Measurements from ENCODE around the gene SLC16A12. TPM values are rescaled to one million over a fixed set of nuclear protein-coding genes. Genes with fewer than 3 reads are reported as not detected.
"Not testable (repeated sequence)": the region's sequence is repeated elsewhere in the genome, so short reads cannot be mapped to it uniquely, and the experiment has no call there.

SLC16A12 gene
- polyA plus RNA-seq, 1 donor, result 33.3 TPM

DNA sequence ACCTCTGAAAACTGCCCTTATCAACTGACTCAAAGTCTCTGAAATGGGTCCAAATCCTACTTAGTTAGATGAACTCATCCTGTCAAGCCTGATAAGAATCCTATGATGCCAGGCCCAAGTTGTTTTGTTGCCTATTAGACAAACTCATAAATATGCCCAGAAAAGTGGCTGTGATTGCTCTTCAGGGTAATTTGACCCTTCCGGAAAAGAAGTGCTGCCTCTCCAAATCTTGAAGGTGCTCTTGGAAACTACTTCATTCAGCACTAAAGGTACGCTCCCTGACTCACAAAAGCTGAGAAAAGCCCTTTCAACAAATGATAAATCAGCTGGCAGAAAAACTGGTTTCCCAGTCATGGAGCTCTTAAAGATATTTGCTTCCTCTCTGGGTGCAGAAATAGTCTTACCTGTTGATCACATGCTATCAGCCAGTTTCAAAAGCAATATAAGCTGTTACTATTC, 114.3 kb downstream of the SLC16A12 start:
- no peak for DNase-seq

DNA sequence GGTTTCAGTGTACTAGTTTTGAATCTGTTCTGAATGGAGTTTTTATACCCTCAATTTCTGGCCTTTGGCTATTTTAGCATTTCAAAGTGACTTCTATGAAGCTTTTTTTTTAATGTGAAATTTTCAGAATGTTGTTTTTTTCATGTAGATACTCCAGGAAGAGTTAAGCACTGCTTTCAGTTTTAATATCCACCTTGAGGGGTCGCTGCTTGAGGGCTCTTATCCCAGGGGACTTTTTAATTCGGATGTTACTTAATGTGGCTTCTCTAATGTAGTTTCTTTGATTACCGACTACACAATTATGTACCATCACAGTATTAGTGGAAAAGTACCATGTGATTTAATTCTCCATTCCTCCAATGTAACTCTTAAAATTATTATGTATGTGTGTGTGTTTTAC, 115.8 kb downstream of the SLC16A12 start:
- DNase-seq, result no peak

DNA sequence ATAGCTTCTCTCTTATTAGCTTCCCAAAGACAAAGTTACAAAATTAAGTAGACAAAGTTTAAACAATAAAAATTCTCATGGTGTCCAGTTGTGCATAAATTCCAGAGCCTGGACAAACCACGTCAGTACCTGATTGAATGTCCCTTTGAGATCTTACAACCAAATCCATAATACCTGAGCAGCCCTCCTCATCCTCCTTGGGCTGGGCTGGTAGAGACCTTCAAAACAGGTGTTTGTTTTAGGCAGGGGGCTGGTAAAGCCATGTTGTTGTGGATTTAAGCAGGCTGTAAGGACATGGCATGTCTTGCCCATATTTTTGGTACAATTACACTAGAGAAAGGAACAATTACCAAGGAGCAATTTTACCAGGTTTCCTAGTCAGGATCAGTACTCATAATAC, 118.9 kb downstream of the SLC16A12 start:
- no peak for DNase-seq

DNA sequence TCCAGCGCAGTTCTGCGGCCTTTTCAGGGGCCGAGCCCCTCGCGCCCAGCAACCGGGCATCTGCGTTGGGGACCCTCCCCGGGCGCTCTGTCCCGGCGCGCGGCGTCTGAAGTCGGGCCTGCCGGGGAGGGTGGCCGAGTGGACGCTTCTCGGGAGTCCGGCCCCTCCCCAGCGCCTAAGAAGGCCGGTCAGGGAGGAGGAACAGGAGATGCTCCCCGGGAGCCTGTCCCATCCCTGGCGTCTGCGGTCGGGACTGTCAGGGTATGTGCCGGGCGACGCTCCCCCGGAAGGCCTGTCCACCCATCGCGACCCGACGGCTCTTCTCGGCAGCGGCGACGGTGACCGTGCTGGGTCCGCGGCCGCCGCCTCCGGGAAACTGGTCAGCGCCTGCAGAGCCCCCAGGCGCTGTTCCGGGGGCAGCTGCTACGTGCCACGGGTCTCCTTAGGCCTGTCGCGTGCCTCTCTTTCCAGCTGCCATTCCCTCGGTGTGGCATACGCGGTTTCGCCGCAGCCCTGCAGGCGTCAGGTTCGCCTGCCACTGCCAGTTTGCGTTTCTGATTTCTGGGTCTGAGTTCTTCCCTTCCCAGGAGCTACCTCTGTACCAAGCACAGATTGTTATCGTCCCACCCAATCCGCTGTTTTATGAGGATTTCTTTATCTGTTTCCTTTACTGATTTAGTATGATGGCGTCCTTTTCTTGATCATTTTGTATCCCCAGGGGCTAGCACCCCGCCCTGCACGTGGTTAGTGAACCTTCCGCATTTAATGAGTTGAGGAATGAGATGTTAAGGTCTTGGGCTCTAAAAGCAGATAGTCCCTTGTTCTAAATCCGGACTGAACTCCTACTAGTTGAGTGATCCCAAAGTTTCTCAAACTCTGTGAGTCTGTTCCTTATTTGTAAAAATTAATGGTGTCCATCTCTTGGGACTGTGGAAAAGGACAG, 120.2 kb downstream of the SLC16A12 start:
- no peak for DNase-seq

DNA sequence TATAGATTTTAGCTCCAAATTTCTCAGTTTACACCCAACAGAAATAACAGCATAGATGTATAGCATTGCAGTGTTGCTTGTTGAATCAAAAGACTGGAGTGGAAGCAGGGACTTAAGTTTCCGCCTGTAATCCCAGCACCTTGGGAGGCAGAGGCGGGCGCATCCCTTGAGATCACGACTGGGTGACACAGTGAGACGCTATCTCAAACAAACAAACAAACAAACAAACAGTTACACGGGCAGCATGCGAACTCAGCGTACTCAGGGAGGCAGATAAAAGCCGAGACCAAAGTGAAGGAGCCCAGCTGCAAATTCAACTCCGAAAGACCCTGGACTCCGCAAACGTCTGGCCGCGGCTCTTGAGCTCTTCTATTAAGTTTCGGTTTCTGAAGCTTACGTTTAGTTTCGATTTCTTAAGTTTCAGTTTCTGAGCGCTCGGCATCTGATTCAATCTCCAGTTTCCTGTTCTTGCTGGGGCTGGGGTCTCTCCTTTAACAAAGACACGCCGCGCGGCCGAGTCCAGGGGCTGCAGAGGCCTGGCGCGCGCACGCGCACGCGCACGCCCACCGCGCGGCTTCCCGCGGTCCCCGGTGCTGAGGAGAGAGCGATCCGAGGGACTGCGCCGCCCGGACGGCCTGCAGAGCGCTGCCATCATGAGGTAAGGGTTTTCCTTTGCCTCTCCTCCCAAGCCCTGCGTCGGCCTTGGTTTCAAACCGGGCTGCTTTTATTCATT, 121.1 kb downstream of the SLC16A12 start, which contains the start of gene IFIT5:
TSS of gene IFIT5 (plus strand) at position 423 of the 733 bp plus-strand sequence. CDS start at position 654, 231 bp downstream.
- peak; percentile 87 for DNase-seq

DNA sequence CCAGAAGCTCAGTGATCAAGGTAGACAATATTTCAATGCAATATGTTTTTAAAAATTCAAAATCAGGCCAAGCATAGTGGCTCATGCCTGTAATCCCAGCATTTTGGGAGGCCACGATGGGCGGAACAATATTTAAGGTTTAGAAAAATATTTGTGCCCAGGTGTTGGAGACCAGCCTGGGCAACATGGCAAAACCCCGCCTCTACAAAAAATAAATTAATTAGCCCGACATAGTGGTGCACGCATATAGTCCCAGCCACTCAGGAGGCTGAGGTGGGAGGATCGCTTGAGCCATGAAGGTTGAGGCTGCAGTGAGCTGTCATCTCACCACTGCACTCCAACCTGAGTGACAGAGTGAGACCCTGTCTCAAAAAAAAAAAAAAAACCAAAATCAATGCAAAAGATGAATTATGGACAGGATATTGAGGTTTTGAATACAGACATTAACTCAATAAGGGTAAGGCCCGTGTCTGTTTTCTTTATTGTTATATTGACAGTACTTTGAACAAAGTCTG, 121.9 kb downstream of the SLC16A12 start:
- no peak for DNase-seq

DNA sequence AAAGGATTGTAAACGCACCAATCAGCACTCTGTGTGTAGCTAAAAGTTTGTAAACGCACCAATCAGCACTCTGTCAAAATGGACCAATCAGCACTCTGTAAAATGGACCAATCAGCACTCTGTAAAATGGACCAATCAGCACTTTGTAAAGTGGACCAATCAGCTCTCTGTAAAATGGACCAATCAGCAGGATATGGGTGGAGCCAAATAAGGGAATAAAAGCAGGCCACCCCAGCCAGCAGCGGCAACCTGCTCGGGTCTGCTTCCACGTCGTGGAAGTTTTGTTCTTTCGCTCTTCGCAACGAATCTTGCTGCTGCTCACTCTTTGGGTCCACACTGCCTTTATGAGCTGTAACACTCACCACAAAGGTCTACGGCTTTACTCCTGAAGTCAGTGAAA, 123.1 kb downstream of the SLC16A12 start:
- not testable (repeated sequence) for DNase-seq

DNA sequence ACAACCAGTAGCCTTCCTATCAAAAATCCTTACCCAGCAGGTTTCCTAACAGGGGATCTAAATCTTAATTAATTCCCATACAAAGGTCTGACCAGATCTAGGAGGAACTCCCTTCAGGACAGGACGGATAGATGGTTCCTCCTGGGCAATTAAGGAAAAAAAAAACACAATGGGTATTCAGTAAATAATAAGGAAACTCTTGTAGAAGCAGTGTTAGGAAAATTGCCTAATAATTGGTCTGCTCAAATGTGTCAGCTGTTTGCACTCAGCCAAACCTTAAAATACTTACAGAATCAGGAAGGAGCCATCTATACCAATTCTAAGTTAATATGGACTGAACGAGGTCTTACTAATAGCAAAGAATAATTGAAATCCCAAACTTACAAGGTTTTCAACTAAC, 124.3 kb downstream of the SLC16A12 start:
- not testable (repeated sequence) for DNase-seq

DNA sequence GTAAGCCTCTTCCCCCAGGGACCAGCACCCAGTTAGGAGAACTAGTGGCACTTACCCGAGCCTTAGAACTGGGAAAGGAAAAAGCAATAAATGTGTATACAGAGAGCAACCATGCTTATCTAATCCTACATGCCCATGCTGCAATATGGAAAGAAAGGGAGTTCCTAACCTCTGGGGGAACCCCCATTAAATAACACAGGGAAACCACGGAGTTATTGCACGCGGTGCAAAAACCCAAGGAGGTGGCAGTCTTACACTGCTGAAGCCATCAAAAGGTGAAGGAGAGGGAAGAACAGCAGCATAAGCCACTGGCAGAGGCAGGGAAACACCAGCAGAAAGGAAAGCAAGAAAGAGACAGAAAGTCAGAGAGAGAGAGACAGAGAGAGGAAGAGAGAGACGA, 124.8 kb downstream of the SLC16A12 start:
- not testable (repeated sequence) for DNase-seq

DNA sequence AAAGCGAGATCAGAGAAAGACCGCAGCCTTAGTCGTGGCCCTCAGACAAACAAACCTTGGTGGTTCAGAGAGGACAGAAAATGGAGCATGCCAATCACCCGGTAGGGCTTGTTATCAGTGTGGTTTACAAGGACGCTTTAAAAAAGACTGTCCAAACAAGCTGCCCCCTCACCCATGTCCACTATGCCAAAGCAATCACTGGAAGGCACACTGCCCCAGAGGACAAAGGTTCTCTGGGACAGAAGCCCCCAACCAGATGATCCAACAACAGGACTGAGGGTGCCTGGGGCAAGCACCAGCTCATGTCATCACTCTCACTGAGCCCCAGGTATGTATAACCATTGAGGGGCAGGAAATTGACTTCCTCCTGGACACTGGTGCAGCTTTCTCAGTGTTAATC, 126.1 kb downstream of the SLC16A12 start:
- not testable (repeated sequence) for DNase-seq

DNA sequence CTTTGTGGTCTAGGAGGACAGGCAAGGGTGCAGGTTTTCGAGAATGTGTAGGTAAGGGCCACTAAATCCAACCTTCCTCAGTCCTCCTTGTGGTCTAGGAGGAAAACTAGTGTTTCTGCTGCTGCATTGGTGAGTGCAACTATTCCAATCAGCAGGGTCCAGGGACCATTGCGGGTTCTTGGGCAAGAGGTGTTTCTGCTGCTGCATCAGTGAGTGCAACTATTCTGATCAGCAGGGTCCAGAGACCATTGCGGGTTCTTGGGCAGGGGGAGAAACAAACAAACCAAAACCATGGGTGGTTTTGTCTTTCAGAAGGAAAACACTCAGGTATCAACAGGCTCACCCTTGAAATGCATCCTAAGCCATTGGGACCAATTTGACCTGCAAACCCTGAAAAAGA, 127.6 kb downstream of the SLC16A12 start:
- DNase-seq, result not testable (repeated sequence)

DNA sequence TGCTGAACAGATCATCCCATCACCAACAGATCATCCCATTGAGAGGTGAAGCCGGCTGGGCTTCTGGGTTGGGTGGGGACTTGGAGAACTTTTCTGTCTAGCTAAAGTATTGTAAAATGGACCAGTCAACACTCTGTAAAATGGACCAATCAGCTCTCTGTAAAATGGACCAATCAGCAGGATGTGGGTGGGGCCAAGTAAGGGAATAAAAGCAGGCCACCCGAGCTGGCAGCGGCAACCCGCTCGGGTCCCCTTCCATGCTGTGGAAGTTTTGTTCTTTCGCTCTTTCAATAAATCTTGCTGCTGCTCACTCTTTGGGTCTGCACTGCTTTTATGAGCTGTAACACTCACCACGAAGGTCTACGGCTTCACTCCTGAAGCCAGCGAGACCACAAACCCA, 129.2 kb downstream of the SLC16A12 start:
- not testable (repeated sequence) for DNase-seq

DNA sequence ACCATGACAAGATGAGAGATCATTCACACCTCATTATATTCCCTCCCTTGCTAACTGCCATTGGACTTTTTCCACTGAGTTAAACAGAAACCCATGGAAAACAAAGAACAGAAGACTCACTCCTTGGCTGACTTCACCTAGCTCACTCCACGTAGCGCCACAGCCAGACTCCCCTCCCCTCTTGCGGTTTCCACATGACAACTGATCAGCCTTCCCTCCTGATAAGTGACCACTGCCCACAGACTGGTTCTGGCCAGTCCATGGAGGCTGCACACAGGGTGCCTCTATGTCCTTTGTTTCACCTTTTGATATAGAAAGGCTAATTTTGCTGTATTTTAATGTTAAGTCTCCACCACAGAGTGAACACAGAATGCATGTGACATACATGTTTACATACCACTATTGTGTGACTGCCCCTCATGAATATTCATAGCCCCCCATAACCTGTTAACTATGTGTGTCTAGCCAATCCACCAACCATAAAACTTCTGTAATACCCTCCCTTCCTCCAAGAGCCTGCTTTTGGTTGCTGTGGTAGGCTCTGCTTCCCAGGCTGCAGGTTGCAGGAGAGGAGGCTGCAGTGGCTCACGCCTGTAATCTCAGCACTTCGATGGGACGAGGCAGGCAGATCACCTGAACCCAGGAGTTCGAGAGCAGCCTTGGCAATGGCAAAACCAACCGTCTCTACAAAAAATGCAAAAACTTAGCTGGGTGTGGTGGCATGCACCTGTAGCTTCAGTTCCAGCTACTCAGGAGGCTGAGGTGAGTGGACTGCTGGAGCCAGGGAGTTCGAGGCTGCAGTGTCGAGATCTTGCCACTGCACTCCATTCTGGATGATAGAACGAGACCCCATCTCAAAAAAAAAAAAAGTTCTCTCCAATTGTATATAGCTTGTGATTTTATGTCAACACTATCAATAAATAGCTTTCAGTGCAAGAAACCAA, 131.0 kb downstream of the SLC16A12 start:
- no peak for DNase-seq

DNA sequence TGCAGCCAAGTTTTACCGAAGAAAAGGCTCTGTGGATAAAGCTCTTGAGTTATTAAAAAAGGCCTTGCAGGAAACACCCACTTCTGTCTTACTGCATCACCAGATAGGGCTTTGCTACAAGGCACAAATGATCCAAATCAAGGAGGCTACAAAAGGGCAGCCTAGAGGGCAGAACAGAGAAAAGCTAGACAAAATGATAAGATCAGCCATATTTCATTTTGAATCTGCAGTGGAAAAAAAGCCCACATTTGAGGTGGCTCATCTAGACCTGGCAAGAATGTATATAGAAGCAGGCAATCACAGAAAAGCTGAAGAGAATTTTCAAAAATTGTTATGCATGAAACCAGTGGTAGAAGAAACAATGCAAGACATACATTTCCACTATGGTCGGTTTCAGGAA, 132.4 kb downstream of the SLC16A12 start:
- DNase-seq, result no peak

DNA sequence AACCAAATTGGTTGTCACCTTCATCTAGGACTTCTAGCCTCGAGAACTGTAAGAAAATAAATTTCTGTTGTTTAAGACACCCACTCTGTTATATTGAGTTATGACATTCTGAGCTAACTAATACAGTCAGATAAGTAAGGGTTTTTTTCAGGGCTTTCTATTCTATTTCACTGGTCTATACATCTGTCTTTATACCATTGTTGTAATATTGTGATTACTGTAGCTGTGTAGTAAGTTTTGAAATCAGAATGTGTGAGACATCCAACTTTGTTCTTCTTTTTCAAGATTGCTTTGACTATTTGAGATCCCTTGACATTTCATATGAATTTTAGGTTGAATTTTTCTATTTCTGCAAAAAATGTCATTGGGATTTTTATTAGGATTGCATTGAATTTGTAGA, 135.4 kb downstream of the SLC16A12 start:
- DNase-seq, result no peak

DNA sequence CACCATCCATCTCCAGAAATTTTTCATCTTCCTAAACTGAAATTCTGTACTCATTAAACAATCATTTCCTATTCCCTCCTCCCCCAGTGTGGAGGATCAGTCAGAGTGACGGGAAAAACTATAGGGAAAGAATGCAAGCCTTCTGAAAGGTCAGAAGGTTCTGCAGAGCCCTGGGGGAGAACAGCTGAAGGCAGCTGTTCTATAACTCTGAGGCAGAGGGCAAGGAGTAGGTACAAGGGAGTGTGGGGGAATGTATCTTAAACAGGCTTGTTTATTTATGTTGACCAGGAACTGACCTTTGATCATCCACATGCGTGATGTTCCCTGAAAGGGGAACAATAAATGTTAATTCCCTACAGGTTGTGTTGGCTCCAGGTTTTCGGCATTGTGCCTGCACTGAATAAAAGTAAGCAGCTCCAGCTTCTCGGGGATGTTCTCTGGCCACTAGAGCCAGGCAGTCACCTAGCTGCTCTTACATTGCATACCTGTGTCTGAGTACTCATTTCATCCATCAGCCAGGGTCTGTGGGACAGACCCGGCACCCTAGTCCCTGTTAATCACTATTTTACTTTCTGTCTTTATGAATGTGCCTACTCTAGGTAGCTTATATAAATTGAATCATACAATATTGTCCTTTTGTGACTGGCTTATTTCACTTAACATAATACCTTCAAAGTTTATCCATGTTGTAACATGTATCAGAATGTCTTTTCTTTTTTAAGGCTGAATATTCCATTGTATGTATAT, 137.2 kb downstream of the SLC16A12 start:
- DNase-seq, result no peak

DNA sequence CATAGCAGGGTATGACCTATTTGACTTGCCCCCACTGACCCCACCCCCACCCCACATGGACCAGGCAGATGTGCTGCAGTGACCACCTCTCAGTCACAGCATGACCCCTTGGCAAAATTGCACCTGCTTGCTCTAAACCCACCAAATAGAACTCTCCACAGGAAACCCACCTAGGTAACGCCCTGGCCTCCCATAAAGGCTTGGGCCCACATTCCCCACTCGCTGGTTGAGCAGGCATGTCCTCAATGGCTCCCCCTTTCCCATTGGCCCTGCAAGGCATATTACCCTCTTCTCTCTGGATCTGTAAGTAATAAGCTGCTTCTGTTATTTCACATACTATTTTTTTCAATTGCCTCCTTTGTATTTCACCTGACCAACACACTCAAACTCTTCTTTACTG, 140.3 kb downstream of the SLC16A12 start:
- DNase-seq, result no peak

DNA sequence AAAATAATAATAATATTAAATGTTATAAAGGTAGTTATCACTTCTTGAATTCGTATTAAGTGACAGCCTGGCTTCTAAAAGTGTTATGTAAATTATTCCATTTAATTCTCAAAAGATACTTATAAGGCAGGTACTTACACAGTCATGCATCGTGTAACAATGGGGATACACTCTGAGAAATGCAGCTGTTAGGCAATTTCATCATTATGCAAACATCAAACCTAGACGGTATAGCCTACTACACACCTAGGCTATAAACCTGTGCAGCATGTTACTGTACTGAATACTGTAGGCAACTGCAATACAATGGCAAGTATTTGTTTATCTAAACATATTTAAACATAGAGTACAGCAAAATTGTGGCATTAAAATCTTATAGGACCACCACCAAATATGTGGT, 141.5 kb downstream of the SLC16A12 start:
- no peak for DNase-seq

DNA sequence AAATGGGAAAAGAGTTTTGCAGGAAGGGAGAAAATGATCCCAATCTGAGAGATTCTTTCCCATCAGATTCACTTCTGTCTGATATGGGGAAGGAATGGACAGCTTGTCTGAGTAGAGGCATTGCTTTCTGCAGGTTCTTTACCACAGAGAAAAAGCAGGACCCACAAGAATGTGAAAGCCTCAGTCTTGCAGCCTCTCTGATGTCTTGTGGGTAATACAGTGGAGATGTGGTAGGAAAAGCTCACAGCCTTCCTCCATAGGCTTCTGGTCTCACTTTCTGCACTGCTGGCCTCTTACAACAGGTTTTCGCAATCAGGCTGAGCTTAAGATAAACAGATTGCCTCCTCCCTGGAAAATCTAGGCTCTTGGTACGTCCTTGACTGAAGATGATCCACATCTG, 142.4 kb downstream of the SLC16A12 start:
- peak; percentile 19 for DNase-seq

DNA sequence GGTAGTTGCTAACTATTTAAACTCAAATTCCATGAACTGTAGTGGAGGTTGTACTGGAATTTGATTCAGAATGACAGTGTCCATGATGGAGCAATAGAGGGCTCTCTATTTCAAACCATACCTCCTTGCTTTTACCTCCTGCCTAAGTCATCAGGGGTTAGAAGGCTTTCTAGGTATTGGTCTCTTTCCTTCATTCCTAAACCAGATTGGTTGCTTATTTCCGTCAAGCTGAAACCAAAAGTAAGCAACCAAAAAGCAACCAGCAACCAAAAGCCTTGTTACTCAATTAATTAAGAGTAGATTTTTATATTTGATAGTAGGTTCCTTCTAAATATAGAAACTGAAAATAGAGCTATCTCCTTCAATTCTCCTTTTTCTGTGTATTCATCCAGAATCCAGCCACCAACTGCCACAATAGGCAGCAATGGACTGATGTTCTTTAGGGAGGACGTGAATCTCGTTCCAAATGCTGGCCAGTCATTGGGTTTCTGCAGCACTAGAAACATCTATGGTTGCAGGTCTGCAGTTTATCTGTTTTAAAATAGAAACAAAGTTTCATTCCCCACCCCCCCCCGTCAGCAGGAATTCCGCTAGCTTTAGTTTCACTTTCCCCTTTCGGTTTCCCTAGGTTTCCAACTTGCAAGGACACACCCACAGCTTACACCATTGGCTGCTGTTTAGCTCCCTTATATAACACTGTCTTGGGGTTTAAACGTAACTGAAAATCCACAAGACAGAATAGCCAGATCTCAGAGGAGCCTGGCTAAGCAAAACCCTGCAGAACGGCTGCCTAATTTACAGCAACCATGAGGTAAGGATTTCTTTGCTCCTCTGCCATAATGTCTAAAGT, 143.3 kb downstream of the SLC16A12 start, which contains the start of gene IFIT1:
TSS of gene IFIT1 (plus strand) at position 717 of the 850 bp plus-strand sequence. CDS start at position 807, 90 bp downstream.
- peak; percentile 88 for DNase-seq

Measured in left kidney (tissue), 2 donors.